ENCODE results near the gene ZNF385D.

DNA sequence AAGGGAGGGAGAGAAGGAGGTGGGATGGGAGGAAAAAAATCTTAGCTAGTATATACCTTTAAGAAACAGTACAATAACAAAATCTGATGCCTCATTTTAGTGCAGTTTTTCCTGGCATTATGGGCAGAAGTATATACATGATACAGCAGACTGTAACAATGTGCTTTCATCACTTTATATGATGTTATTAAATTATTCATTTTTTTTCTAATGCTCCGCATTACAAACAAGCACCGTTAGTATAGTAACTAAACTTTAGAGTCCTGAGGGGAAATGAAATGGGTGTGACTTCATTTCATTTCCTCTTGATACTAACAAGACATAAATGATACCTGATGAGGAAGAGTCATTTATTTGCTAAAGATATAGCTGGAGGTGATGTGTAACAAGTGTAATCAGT is 325.3 kb downstream of the ZNF385D start:
- TF ChIP-seq, protein P1, sequence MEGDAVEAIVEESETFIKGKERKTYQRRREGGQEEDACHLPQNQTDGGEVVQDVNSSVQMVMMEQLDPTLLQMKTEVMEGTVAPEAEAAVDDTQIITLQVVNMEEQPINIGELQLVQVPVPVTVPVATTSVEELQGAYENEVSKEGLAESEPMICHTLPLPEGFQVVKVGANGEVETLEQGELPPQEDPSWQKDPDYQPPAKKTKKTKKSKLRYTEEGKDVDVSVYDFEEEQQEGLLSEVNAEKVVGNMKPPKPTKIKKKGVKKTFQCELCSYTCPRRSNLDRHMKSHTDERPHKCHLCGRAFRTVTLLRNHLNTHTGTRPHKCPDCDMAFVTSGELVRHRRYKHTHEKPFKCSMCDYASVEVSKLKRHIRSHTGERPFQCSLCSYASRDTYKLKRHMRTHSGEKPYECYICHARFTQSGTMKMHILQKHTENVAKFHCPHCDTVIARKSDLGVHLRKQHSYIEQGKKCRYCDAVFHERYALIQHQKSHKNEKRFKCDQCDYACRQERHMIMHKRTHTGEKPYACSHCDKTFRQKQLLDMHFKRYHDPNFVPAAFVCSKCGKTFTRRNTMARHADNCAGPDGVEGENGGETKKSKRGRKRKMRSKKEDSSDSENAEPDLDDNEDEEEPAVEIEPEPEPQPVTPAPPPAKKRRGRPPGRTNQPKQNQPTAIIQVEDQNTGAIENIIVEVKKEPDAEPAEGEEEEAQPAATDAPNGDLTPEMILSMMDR (IDR thresholded peaks at IDR 0.05) = no peak
- TF ChIP-seq POLR2A (IDR thresholded peaks at IDR 0.05) = no peak

Measured in uterus (tissue), 2 donors.